ENCODE measurements around the gene NRCAM.
A peak's percentile ranks its signal among the peaks of the same experiment; 100 is the strongest.

Gene NRCAM

DNA sequence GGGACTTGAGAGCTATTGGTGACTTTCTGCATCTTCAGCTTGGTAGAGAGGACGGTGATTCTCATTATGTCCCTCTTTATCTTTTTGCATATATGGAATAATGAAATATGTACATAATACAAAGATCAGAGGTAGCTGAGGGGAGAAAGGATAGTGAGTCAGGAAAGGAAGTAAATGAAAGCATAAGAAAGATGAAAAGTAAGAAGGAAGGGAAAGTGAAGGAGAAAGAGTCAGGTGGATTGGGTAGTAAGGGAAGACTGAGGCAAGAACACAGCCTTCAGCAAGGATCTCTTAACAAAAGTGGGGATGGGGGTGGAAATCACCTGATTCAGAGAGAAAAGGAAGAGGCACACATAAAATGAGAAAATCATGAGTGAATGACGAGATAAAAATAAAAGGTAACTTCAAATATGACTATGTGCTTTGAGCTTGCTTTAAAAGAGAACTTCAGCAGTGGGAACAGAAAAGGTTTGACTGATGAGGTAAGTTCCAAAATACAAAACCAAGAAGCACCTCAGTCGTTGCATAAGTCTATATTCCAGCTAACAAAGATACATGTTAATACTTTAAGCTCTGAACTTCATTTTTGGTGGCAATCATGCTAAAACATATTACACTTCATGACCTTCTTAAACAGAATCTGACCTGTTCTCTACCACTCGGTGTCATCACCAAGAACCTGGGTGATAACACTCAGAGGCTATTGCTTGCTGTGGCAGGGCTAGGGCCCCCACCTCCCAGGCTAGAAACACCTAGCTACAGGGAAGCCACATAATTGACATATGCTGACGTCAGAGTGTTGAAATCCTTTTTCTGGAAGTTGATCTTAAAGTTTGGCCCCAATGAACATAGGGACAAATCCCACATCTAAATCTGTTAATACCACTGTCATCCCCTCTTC, 32.9 kb downstream of the NRCAM start:
- DNase-seq: no peak

DNA sequence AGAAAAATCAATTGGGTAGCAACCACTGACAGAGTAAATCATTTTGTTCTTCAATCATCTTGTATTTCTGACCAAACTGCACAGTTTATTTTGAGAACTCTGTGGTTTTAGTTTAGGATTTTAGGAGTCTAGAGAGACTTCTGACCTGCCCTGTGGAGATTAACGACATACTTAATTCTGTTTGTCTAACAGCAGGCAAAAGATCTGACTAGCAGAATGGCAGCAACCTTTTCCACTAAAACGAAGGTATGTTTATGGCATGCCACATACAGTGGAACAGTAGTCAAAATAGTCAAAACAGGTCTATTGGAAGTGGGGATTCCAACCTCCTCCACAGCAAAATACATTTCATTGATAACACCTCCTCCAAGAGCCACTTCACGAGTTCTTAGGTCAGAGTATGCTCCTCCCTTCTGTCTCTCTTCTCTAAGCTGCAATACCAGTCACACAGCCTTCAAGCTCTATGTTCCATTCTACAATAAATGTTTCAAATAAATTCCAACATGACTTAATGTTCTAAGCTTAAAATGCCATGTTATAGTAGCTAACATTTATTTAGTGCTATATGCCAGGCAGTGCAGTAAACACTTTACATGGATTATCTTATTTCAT, 34.4 kb downstream of the NRCAM start:
- no peak for DNase-seq

DNA sequence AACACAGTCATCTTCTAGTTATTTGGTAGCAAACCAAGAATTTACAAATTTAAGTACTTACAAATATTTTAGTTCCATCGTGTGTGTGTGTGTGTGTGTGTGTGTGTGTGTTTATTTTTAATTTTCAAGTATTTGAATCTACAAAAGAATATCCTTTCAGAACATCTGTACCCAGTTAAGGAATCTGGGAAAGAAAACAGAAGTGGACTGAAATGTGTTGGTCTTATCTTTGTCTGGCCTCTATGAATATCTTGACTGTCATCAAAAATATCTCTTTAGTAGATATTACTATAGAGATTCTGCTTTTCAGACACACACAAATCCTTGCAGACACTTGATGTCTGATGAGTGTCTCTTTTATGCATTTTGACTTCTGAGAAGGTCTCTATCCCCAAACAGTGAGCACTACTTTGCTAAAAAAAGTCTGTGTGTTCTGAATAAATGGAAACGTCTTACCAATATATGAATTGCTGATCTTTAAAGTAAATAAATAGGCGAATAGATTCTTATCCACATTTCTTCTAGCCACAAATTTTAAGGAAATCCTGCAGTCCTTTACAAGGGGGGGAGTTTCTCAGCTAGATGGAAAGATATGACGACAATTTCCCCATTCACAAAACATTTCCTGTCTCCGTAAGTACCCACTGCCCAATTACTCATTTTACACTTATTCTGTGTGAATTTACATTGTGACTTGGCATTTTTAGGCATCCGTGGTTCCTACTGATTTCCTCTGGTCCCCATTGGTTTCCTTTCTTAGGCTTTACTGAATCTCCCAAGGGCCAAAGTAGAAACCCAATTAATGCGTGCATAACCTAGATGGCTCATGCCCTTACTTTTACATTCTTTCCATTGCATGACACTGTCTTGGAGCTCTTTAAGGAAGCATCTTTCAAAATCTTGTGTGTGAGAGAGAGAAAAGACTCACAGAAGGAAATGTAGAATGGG, 36.0 kb downstream of the NRCAM start:
- no peak for DNase-seq

DNA sequence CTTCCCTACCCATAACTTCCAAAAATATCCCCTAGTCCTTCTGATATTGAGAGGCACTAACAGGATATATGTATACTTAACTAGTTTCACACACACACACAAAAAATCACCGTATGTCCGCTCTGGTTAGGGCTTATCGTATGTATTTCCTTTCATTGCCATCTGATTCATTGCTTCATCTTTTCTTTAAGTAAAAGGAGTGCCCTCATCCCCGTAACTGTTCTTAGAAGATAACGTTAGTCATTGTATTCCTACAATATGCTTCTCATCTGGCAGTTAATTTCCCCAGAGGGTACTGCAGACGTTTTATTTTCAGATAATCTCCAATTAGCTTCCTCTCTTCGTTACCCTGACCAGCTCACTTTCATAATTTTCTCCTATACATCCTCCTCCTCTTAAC, 37.3 kb downstream of the NRCAM start:
- no peak for DNase-seq

DNA sequence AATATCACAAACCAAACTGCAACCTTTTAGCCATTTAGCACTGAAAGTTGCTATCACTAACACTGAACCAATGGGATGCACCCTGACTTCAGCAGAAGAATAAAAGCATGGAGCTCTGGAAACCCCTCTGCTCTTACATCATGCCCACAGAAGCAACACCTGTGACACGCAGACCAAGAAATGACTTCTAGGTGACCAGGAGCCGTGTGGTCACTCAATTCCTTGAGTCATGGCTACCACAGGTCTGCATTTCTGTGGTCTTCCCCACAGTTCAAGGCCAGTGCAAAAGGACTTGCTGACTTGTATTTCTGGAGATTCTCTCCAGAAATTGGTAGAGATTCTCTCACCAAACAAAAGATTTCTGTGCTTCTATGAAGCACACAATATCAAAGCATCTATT, 38.3 kb downstream of the NRCAM start:
- DNase-seq: no peak

DNA sequence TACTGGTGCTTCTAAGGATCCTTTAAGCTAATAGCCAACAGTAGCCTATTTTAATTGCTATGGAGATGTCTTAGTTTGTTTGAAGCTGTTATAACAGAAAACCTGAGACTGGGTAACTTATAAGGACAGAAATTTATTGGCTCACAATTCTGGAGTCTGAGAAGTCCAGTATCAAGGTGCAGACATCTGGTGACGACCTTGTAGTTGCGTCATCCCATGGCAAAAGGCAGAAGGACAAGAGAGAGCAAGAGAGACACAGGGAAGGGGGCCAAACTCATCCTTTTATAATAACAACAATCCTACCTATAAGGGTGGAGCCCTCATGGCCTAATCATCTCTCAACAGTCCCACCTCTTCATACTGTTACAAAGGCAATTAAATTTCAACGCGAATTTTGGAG, 39.1 kb downstream of the NRCAM start:
- no peak for DNase-seq

DNA sequence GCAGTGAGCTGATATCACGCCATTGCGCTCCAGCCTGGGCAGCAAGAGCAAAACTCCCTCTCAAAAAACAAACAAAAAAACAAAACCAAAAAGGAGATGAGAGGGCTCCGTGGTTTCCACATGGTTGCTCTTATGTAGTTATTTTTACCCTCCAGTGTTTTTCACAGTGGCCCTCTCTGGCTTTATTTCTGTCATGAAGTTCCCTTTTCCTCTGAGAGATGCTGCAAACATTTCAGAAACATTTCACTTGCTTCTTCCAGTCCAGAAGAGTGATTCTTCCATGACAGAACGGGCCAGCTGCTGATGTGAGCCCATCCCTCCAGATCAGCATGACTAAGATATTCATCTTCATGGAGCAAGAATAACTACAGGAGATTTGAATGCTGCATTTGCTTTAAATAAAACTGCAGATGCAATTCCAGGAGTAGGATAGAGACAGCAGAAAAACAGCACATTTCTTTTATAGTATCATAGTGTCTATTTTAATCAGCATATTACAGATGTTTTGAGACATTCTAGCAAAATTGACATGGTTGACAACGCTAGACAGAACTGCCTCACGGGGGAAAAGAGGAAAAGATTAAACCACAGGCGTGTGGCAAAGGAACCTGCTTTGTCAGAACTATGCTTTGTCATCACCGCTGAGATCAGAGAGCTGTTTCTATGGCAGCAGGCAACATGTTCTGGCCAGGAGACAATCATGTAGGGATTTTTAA, 40.3 kb downstream of the NRCAM start:
- peak; percentile 32 for DNase-seq

DNA sequence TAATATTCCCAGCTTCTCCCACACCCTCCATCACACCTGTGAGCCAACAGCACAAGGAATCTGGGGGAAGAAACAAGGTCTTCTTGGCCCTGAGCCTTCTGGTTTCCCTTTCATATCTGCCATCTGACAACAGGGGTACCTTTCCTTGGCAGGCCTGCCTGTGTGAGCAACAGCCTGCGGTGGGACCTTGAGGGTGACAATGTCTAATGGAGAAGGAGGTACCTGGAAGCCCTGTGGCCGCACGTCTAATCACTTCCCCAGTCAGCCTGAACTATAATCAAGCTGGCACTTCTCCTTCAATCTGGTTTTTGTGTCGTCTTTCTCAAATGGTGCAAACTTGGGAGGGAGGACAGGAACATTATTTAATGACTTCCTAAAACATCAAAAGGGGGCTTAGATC, 41.2 kb downstream of the NRCAM start:
- DNase-seq: no peak

DNA sequence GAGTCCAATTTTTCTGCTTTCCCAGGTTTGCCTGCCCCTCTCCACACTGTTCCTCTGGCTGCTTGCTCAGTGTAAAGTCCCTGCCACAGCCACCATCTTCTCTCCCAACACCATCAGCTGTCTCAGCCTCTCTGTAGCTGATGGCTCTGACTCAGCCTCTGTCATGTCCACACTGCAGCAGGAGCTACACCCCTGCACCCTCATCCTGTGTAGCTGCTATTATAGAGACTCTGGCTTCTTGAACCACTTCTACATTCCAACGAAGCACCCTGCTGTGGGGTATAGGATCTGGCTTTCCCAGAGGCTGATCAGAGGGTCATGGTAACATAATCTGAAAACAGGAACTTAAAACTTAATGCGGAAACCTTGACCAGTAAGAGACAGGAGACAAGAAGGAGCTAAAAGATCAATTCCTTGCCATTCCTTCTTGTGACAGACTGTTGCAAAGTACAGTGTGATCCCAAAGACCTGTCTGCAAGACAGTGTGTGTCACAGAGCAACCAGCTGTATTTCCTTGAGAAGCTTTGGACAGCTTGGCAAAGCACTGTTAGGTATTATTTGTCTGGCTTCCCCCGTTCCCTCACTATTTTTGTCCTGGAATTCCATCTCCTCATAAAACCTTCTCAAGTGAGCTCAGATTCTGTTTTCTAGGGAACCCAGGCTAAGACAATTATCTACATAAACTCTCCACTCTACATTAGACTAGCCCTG, 42.3 kb downstream of the NRCAM start:
- DNase-seq: no peak

DNA sequence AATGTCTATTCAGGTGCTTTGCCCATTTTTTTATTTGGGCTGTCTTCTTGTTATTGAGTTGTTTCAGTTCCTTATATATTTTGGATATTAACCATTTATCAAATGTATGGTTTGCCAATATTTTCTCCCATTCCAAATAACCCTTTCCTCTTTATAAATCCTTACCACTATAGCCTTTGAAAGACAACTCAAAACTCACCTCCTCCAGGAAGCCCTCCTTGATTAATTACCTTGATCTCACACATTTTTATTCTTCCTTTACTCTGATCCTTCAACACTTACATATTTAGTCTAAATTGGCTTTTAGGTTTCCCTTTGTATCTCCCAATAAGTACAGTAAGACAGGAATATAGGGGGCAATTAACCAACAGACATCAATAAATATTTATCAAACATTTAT, 42.9 kb downstream of the NRCAM start:
- no peak for DNase-seq

DNA sequence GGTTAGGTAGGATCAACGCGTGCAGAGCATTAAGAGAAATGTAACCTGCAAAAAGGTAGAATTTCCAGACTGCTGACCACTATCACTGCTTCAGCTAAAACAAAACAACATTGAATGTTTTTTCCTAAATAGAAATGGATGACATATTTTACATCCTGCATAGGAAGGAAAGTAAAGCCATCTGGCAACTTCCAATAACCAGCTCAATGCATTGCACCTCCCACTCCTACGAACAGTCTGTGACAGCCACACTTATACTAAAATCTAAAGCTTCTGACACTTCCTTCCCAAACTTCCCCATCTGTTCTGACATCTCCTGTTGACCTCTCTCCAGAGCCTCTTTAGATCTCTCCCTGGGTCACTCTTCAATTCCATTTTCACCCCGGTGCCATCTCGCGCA, 47.1 kb downstream of the NRCAM start:
- no peak for DNase-seq

DNA sequence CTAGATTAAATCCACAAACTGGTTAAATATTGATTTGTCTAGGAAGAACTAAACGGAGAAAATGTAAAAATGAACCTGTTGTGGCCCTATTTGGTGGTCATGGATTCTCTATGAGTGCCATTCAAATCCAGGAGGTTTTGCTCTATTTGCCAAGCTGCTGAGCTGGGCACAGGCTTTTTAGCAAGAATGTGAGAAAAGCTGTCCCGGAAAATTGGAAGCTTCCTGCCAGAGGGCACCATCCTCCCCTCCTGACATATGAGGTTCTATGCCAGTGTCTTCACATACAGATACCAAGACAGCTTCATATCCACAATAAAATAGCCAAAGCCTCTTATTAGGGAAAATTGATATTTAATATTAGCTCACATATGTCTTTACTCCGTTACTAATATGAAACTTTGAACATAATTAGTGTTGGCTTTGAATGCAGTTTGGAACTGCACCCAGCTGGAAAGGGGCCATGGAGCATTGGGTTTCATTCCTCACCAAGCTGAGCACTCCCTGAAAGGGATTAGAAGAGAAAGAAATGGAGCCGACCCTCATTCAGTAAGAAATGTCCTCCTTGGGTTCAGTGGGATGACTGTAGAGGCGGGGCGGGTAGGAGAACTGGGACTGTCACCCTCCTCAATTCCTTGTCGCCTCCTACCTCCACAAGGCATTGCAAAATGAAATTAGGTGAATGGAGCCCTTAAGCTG, 47.8 kb downstream of the NRCAM start:
- DNase-seq: no peak

DNA sequence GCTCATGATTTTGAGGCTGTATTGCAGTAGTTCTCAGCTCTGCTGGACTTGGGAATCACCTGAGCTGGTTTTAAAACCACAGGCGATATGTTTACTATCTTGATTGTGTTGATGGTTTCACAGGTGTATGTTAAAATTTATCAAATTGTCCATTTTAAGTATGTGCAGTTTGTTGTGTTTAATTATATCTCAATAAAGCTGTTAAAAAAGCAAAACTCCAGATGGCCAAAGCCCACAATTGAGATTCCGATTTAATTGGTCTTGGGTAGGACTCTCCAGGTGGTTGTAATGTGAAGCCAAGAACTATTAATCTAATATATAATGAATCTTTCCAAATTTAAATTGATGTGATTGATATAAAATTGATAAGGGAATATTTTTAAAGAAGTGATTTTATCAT, 48.6 kb downstream of the NRCAM start:
- DNase-seq: no peak

DNA sequence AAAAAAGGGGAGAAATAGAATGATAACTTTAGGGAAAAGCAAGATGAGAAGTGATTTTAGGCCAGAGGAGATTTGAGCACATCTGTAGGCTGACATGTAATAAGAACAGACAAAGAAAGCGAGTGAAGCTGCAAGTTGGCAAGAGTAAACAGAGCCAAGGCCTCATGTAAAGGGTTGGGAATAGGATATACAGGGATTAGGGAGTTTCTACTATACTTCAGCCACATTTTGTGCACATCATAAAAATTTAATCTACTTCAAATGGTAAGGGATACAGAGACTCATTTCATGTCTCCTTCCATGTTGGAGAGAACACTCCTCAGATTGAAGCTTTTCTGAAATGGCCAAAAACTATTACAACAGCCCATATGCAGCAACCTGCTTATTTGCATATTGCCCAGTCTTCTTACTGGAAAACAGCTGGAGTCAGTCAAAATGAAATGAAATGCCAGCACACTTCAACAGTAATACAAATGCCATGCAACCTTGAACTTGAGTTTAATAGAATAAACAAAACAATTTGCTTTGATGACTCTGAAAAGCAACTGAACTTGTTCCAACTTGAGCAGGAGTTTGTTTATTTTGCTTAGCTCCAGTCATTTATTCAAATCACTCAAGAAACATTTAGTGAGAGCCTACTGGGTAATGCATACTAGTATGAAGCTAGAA, 49.9 kb downstream of the NRCAM start:
- no peak for DNase-seq

DNA sequence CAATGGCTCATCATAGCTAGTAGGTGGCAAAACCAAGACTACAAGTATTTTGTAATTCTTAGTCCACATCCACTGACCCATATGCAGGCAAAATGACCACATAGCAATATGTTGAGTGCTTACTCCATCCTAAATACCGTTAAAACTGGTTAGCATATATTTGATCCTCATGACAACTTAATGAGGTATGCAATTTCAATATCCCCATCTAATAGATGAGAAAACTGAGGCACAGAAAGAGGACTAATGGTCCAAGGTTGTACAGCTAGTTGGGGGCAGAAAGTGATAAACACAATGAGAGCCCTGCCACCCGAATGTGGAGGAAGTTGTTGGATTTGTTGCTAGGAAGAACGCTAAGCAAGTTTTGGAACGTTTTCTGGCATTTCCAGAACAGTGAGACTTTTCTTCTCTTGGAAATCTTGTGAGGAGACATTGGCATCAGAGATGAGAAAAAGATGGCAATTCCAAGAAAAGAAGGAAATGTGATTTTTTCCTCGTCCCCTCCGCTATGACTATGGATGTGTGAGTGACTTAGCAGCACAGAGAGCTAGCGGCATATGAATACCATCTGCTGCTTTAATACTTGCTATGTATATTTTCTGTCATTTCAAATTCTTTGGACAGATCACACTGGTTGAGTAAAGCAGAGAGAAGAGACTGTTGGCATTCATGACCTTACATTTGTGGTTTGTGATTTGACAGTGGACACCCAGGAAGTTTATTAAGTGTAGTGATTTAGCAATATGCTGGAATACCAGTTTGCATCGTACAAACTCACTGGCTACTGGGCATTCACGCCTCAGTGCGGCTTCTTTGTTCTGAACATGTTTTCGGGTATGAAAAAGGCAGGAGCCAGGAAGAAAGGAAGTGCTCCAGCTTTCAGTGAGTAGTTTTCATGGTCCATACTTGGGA, 51.5 kb downstream of the NRCAM start:
- DNase-seq: no peak

DNA sequence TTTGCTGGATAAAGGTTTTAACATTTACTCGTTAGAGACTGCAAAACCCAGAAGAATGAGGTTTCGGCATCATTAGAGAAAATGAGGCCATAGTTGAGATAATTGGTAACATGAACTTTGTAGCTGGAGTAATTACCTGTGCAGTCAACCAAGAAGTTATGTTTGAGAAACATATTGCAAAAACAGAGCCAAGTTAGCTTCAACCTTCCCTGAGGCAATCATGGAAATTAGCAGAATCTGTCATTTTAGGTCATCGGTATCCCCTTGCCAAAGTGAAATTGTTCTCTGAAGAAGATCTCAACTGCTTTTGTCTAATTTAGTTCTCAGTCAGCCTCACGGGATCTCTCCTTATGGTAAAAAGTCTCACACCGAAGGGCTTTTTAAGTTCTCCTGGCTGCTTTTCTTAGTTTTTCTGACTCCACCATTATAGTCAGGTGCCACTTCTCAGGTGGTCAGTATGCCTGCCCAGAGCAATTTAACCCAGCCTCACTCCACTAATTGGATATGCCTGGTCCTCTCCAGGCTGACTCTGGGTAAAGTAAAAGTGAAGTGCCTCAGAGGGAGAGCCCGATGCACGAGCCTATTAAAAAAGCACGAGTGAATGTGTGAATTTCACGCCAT, 52.5 kb downstream of the NRCAM start:
- DNase-seq: no peak

DNA sequence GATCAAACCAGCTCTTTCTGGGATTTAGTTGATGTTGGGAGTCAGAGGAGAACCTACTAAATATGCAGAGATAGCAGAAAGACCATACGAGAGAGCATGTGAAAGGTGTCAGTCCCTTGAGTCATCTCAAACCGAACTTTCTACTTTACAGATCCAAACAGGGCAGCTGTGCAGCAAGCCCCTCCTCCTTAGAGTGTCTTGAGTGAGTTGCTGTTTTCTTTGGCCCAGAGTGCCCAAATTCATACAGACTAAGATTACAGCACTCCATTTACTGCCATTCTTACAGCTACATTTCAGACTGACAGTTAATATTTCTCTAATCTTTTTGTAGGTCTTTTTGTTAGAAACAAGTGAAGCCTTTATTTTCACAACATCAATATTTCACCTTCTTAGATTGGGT, 53.4 kb downstream of the NRCAM start:
- DNase-seq: no peak

DNA sequence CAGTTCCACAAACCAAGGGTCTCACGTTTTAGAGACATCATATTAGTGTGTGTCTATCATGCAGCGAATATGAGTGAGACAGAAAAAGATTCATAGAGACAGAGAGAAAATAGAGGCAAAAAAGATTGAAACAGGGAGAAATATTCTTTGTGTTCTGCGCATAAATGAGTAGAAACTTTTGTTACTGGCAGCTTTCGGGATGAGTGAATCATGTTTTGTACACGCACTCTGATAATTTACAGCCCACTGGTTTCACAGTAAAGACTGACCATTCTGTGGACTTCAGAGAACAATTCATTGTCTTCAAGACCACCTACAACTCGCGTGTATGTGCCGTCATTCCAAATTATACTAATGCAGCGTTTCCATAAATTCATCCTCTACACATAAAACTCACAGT, 60.2 kb downstream of the NRCAM start:
- no peak for DNase-seq

DNA sequence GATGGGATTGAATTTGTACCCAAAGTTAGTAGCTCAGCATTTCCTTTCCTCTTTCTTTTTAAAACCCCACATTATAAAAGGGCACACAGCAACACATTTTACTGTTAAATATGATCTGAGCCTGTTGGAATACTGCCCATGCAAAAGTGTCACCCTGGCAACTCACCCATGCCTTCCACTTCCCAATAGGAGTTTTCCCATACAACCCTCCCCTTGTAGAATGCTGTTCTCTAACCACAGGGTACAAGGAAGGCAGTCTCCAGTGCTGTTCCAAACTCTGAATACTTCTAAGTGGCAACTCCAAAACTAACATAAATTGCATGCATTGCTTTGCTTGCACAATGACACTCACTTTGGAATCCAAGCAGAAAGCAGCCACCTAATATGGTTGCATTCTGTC, 60.8 kb downstream of the NRCAM start:
- DNase-seq: no peak

Data from NCI-H2107 (cell line).